SK-N-MC (cell line): ENCODE results near the gene HK2.
"Not testable (repeated sequence)": the region's sequence is repeated elsewhere in the genome, so short reads cannot be mapped to it uniquely, and the experiment has no call there.

Experiments used
- DNase-seq: peaks from one replicate; pipeline ENCODE4 v3.0.0-alpha.2; 2011; ENCODE audit warnings: low read depth, low spot score
- H3K27ac ChIP-seq: fragments of 200-600 bp; sonication (generic); 2 replicates; pipeline ENCODE4 v1.5.1; 2016; ENCODE audit warnings: mixed run types
- H3K36me3 ChIP-seq: fragments of 200-600 bp; sonication (generic); 2 replicates; pipeline ENCODE4 v1.6.1; 2017; ENCODE audit warnings: antibody characterized with exemption, low read length, mixed read lengths; ENCODE audit not compliant: insufficient read depth
- H3K4me3 ChIP-seq: fragments of 200-600 bp; sonication (generic); 2 replicates; pipeline ENCODE4 v1.5.1; 2016
- H3K9ac ChIP-seq: fragments of 200-600 bp; sonication (generic); 2 replicates; pipeline ENCODE4 v1.8.0; 2017; ENCODE audit warnings: mixed run types, mixed read lengths; ENCODE audit not compliant: insufficient read length
- H3K9me3 ChIP-seq: fragments of 200-600 bp; sonication (generic); 2 replicates; pipeline ENCODE4 v1.6.1; 2017; ENCODE audit warnings: low read depth, mild to moderate bottlenecking, antibody characterized with exemption, low read length, moderate library complexity, mixed read lengths
- EZH2 ChIP-seq: fragments of 200-600 bp; sonication (generic); IDR thresholded peaks from one replicate; pipeline ENCODE4 v1.6.1; 2017; ENCODE audit warnings: antibody characterized with exemption
- FOXP2 ChIP-seq: optimal IDR thresholded peaks from 2 replicates; pipeline ENCODE3; 2011; ENCODE audit warnings: mild to moderate bottlenecking, moderate library complexity; ENCODE audit not compliant: insufficient read depth; ENCODE audit errors: extremely low read length, control extremely low read depth
- POLR2AphosphoS5 ChIP-seq: IDR thresholded peaks from 2 replicates; pipeline ENCODE4 v1.6.1; 2012; ENCODE audit warnings: mild to moderate bottlenecking, low read depth, low read length, borderline replicate concordance

The HK2 gene

GRCh38 chr2:74892609-74893008, 58.7 kb downstream of the HK2 start:
- H3K27ac ChIP-seq: no peak overlapping the region

GRCh38 chr2:74893332-74893731, 59.4 kb downstream of the HK2 start:
- TF ChIP-seq EZH2 (no peak), POLR2AphosphoS5 (no peak), FOXP2 (no peak)
- Histone ChIP-seq H3K9me3 (no peaks in the 10 kb centered on the region), H3K27ac (no peak overlapping the region), H3K36me3 (peaks cover 34% of the 10 kb centered on the region), H3K4me3 (no peak overlapping the region), H3K9ac (no peak overlapping the region)
- no peak for DNase-seq

More at GRCh38 chr2:74892609-74893008, 58.7 kb downstream of the HK2 start:
- H3K9ac ChIP-seq: no peak overlapping the region
- peaks cover 42% of the 10 kb centered on the region for H3K36me3 ChIP-seq
- TF ChIP-seq EZH2 (no peak), POLR2AphosphoS5 (no peak), FOXP2 (no peak)
- H3K4me3 ChIP-seq: no peak overlapping the region
- no peaks in the 10 kb centered on the region for H3K9me3 ChIP-seq
- no peak for DNase-seq

- no peaks in the 10 kb centered on the region for H3K9me3 ChIP-seq
- DNase-seq: no peak
- H3K36me3 ChIP-seq: peaks cover 24% of the 10 kb centered on the region
- H3K27ac ChIP-seq: no peak overlapping the region
- TF ChIP-seq POLR2AphosphoS5 (no peak), EZH2 (no peak), FOXP2 (no peak)
- H3K4me3 ChIP-seq: no peak overlapping the region
- no peak overlapping the region for H3K9ac ChIP-seq
Observed at GRCh38 chr2:74894272-74894981, 60.5 kb downstream of the HK2 start.

- no peak overlapping the region for H3K9ac ChIP-seq
- TF ChIP-seq EZH2: no peak
- TF ChIP-seq POLR2AphosphoS5: no peak
- TF ChIP-seq FOXP2: no peak
- no peak overlapping the region for H3K27ac ChIP-seq
- no peak overlapping the region for H3K4me3 ChIP-seq
- peaks cover 18% of the 10 kb centered on the region for H3K36me3 ChIP-seq
- DNase-seq: no peak
- H3K9me3 ChIP-seq: no peaks in the 10 kb centered on the region
Observed at GRCh38 chr2:74895001-74895400, 61.1 kb downstream of the HK2 start.

GRCh38 chr2:74896232-74896631, 62.3 kb downstream of the HK2 start:
- Histone ChIP-seq H3K9ac (no peak overlapping the region), H3K4me3 (no peak overlapping the region), H3K36me3 (peaks cover 7% of the 10 kb centered on the region), H3K9me3 (no peaks in the 10 kb centered on the region), H3K27ac (no peak overlapping the region)
- no peak for TF ChIP-seq EZH2
- no peak for TF ChIP-seq FOXP2
- TF ChIP-seq POLR2AphosphoS5: no peak
- no peak for DNase-seq

GRCh38 chr2:74900225-74900624, 66.3 kb downstream of the HK2 start:
- H3K9ac ChIP-seq, H3K4me3 ChIP-seq, H3K27ac ChIP-seq, H3K9me3 ChIP-seq, H3K36me3 ChIP-seq, DNase-seq: not testable (repeated sequence)

- Histone ChIP-seq H3K9ac (no peak overlapping the region), H3K36me3 (no peaks in the 10 kb centered on the region), H3K27ac (no peak overlapping the region), H3K4me3 (no peak overlapping the region), H3K9me3 (no peaks in the 10 kb centered on the region)
- DNase-seq: no peak
- TF ChIP-seq POLR2AphosphoS5 (no peak), EZH2 (no peak), FOXP2 (no peak)
Observed at GRCh38 chr2:74902281-74902860, 68.4 kb downstream of the HK2 start.

- TF ChIP-seq POLR2AphosphoS5 (no peak), FOXP2 (no peak), EZH2 (no peak)
- no peak for DNase-seq
- Histone ChIP-seq H3K36me3 (no peaks in the 10 kb centered on the region), H3K4me3 (no peak overlapping the region), H3K27ac (no peak overlapping the region), H3K9me3 (no peaks in the 10 kb centered on the region), H3K9ac (no peak overlapping the region)
Observed at GRCh38 chr2:74906395-74906794, 72.5 kb downstream of the HK2 start.

GRCh38 chr2:74907560-74907959, 73.6 kb downstream of the HK2 start:
- not testable (repeated sequence) for DNase-seq, H3K36me3 ChIP-seq, H3K9me3 ChIP-seq, H3K4me3 ChIP-seq, H3K9ac ChIP-seq, H3K27ac ChIP-seq
